ENCODE results near the gene SVOPL.

DNA sequence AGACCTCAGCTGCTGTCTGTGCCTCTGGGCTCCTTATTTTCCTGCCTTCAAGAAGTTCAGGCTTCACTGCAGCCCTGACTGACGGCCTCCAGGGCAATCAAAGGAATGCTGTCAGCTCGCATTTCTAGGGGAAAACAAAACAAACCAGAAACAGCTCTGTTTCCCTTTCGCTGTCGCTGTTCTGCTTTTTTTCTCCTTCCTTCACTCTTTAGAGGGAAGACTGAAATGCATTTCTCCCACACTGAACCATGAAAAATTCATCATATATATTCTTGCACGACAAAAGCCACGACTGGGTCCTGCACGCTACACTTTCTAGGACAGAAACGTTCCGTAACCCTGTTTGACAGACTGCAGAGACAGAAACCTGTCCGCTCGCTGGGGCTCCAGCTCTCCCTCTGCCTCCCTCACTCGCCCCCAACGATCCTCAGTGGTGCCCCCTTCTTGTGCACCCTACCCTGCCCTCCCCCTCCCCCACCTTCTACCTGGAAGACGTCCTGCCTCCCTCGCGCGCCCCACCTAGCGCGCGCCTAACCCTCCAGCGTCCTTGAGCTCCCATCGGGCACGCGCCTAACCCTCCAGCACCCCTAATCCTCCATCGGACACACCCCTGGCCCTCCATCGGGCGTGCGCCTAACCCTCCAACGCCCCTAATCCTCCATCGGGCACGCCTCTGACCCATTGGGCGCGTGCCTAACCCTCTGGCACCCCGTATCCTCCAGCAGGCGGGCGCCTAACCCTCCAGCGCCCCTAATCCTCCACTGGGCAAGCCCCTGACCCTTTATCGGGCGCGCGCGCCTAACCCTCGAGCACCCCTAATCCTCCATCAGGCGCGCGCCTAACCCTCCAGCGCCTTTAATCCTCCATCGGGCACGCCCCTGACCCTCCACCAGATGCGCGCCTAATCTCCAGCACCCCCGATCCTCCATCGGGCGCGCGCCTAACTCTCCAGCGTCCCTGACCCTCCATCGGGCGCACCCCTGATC is 37.1 kb downstream of the SVOPL start:
- TF ChIP-seq, protein P1, sequence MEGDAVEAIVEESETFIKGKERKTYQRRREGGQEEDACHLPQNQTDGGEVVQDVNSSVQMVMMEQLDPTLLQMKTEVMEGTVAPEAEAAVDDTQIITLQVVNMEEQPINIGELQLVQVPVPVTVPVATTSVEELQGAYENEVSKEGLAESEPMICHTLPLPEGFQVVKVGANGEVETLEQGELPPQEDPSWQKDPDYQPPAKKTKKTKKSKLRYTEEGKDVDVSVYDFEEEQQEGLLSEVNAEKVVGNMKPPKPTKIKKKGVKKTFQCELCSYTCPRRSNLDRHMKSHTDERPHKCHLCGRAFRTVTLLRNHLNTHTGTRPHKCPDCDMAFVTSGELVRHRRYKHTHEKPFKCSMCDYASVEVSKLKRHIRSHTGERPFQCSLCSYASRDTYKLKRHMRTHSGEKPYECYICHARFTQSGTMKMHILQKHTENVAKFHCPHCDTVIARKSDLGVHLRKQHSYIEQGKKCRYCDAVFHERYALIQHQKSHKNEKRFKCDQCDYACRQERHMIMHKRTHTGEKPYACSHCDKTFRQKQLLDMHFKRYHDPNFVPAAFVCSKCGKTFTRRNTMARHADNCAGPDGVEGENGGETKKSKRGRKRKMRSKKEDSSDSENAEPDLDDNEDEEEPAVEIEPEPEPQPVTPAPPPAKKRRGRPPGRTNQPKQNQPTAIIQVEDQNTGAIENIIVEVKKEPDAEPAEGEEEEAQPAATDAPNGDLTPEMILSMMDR (IDR thresholded peaks at IDR 0.05; ENCODE audit: low read length): no peak
- no peak for TF ChIP-seq EZH2 (optimal IDR thresholded peaks at IDR 0.05; ENCODE audit: low read depth, low read length)

All from MM.1S (cell line).